IMR-90 (cell line): Measurements from ENCODE around the gene EFCAB5.
"Not testable (repeated sequence)": the region's sequence is repeated elsewhere in the genome, so short reads cannot be mapped to it uniquely, and the experiment has no call there.

ENCODE experiments used
- CEBPB ChIP-seq: IDR thresholded peaks from 2 replicates; pipeline ENCODE4 v1.6.1; 2012; ENCODE audit warnings: low read depth, low read length, improper control_type of control experiment
- CTCF ChIP-seq: conservative IDR thresholded peaks from 2 replicates; pipeline ENCODE4 v1.5.1; 2012; ENCODE audit warnings: mild to moderate bottlenecking, low read depth, low read length, improper control_type of control experiment
- MAFK ChIP-seq: IDR thresholded peaks from 2 replicates; pipeline ENCODE4 v1.6.1; 2012; ENCODE audit warnings: low read depth, low read length, improper control_type of control experiment
- POLR2A ChIP-seq: IDR thresholded peaks from 2 replicates; pipeline ENCODE4 v1.6.1; 2012; ENCODE audit warnings: mild to moderate bottlenecking, low read depth, low read length
- RAD21 ChIP-seq: IDR thresholded peaks from 2 replicates; pipeline ENCODE4 v1.6.1; 2012; ENCODE audit warnings: low read length, improper control_type of control experiment

- not testable (repeated sequence) for TF ChIP-seq CTCF, CEBPB, POLR2A, RAD21, MAFK
Measured at GRCh38 chr17:30040719-30041518, 99.5 kb downstream of the EFCAB5 start.
